ENCODE data around the gene PRPF18.

DNA sequence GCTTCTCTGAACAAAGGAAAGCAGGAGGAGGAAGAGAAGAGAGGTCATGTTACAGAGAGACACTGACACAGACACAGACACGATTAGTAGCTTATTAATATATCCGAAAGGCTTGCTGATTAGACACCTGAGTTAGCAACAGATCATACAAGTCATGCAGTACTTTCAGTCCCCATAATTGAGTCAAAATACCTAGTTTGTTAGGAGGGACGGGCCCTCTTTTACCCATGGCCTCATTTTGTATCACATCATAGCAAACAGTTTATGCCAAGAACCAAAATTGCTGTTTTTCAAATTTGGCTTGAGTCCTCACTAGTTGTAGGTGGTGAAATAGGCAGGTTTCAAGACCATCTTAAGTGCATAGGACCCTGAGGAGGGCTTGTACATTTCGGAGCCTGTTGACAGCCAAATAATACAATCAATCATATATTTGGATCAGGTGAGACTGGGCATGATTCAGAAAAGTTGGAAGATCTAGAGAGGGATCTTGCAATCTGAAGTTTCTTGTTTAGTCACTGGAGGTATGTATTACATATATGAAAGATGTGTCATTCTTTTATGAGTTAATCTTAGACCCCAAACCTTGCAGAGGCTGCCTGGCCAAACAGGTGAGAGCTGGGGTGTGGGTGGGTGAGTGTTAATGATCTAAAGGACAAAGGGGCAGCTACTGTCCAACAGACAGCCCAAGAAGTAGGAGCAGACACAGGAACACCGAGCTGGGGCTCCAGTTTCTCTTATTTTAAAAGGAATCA lies 65.4 kb downstream of the PRPF18 start:
- TF ChIP-seq SUZ12 (IDR thresholded peaks at IDR 0.05) = no peak
- no peak for TF ChIP-seq BHLHE40 (IDR thresholded peaks at IDR 0.05; ENCODE audit: borderline replicate concordance)
- no peak for TF ChIP-seq HDGF (IDR thresholded peaks at IDR 0.05; ENCODE audit: borderline replicate concordance)
- no peak for TF ChIP-seq ZNF384 (IDR thresholded peaks at IDR 0.05)
- TF ChIP-seq FOXA1 (IDR thresholded peaks at IDR 0.05) = no peak
- TF ChIP-seq ARNT (IDR thresholded peaks at IDR 0.05) = no peak
- no peak for TF ChIP-seq LEF1 (IDR thresholded peaks at IDR 0.05; ENCODE audit: borderline replicate concordance)
- TF ChIP-seq FOXM1 (IDR thresholded peaks at IDR 0.05; ENCODE audit: borderline replicate concordance) = no peak
- no peak for TF ChIP-seq ELF4 (IDR thresholded peaks at IDR 0.05)
- no peak for TF ChIP-seq FOXK2 (IDR thresholded peaks at IDR 0.05)
- TF ChIP-seq SP1 (IDR thresholded peaks at IDR 0.05) = no peak
- TF ChIP-seq, protein P1, sequence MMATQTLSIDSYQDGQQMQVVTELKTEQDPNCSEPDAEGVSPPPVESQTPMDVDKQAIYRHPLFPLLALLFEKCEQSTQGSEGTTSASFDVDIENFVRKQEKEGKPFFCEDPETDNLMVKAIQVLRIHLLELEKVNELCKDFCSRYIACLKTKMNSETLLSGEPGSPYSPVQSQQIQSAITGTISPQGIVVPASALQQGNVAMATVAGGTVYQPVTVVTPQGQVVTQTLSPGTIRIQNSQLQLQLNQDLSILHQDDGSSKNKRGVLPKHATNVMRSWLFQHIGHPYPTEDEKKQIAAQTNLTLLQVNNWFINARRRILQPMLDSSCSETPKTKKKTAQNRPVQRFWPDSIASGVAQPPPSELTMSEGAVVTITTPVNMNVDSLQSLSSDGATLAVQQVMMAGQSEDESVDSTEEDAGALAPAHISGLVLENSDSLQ (IDR thresholded peaks at IDR 0.05) = no peak
- no peak for TF ChIP-seq NFRKB (IDR thresholded peaks at IDR 0.05)
